Adrenal gland (tissue), 5 donors: ENCODE data around the gene SLC6A20.

Source experiments
- CTCF ChIP-seq, 6 experiments: fragments of 450-650 bp in 4 of 6; fragments of 200-600 bp in 2 of 6; sonication (generic) in 1 of 6; IDR thresholded peaks; 1 replicate in 5 of 6; 2 replicates in 1 of 6; pipeline versions ENCODE4 v1.5.1 to v1.8.0; 2016 to 2021; ENCODE audit warnings: antibody characterized with exemption in 6 of 6, mild to moderate bottlenecking in 2 of 6, moderate library complexity in 1 of 6
- POLR2A ChIP-seq, 2 donors: fragments of 450-650 bp; IDR thresholded peaks; one replicate each; pipeline ENCODE4 v1.6.1; 2017; ENCODE audit warnings: antibody characterized with exemption in 2 of 2, mild to moderate bottlenecking in 2 of 2, moderate library complexity in 1 of 2
- donor health status: DM: no; HTN: no; CAD: no.

GRCh38 chr3:45841420-45841756, 45.1 kb upstream of the SLC6A20 start:
- TF ChIP-seq CTCF (IDR thresholded peaks at IDR 0.05), result no peak
- TF ChIP-seq POLR2A (IDR thresholded peaks at IDR 0.05), result no peak
